Nephron progenitor cell (in vitro differentiated cells): Measurements from ENCODE around the gene TLDC2.

ENCODE experiments used
- DNase-seq: peaks from one replicate; pipeline ENCODE4 v3.0.0; 2021
- H3K27ac Mint-ChIP-seq: 2 replicates; pipeline ENCODE4 v1.8.0; 2021; ENCODE audit warnings: mild to moderate bottlenecking, moderate library complexity, mixed read lengths
- H3K27me3 Mint-ChIP-seq: 2 replicates; pipeline ENCODE4 v1.8.0; 2021; ENCODE audit warnings: mild to moderate bottlenecking, low read depth, mixed read lengths; ENCODE audit not compliant: poor library complexity
- H3K36me3 Mint-ChIP-seq: 2 replicates; pipeline ENCODE4 v1.8.0; 2021; ENCODE audit warnings: low read depth, mixed read lengths
- H3K4me1 Mint-ChIP-seq: 2 replicates; pipeline ENCODE4 v1.8.0; 2021; ENCODE audit warnings: mixed read lengths
- H3K4me3 Mint-ChIP-seq: 2 replicates; pipeline ENCODE4 v1.8.0; 2021; ENCODE audit warnings: mild to moderate bottlenecking, moderate library complexity, mixed read lengths
- H3K9me3 Mint-ChIP-seq: 2 replicates; pipeline ENCODE4 v1.8.0; 2021; ENCODE audit warnings: mild to moderate bottlenecking, moderate library complexity, mixed read lengths
- CTCF ChIP-seq: fragments of 200-600 bp; sonication (generic); IDR thresholded peaks from 2 replicates; pipeline ENCODE4 v1.5.0; 2021; ENCODE audit warnings: antibody characterized with exemption

The TLDC2 gene

DNA sequence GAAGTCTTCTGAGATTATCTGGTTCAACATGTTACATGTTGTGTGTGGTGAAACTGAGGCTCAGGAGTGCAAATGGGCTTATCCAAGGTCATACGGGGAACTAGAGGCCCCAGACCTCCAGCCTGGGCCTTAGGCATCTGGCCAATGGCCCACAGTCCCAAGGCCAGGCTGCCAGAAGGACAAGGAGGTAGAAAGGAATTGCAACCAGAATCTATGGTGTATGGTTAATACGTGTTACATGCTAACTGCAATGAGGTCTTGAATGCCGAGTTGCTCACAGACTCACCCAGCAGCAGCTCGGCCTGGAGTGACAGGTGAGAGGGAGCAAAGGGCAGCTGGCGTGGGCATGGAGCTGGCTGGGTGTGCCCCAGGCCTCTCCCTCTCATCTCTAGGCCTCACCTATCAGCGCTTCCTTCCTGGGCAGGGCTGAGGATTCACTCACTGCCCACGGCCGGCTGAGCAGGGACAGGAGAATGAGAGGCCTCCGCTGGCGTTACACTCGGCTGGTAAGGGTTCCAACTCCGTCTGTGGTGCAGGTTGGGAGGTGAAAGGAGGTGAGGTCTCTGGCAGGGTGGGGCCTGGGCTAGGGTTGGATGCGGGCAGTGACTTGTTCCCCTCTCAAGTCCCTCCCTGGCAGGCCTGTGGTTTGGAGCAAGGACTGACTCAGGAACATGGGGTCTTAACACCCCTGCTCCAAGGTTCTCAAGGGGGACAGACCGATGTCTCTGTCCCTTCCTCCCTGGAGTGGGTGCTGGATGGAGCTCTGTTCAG lies at the start of gene TLDC2:
TLDC2 (plus strand) TSS at position 437 of the 771 bp plus-strand sequence; CDS start at position 474, 37 bp downstream.
- Mint-ChIP-seq H3K36me3 (no peaks in the 10 kb centered on the region), H3K27me3 (peaks cover 23% of the 10 kb centered on the region), H3K9me3 (no peaks in the 10 kb centered on the region), H3K4me1 (peaks cover 19% of the 10 kb centered on the region), H3K27ac (no peak within 1 kb of the TSS), H3K4me3 (no peak within 1 kb of the TSS)
- no peak for TF ChIP-seq CTCF
- no peak for DNase-seq

DNA sequence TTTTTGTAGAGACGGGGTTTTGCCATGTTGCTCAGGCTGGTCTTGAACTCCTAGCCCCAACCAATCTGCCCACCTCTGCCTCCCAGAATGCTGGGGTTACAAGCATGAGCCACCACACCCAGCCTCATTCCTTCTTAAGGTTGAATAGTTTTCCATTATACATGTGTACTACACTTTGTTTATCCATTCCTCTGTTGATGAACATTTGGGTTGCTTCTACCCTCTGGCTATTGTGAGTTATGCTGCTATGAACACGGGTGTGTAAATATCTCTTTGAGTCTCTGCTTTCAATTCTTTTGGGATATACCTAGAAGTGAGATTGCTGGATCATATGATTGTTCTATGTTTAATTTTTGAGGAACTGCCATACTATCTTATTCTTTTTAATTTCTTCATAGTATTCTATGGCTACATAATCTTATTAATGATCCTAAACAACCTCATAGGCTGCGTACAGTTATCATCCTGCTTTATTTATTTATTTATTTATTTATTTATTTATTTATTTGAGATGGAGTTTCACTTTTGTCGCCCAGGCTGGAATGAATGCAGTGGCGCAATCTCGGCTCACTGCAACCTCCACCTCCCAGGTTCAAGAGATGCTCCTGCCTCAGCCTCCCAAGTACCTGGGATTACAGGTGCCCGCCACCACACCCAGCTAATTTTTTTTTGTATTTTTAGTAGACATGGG lies 49.2 kb upstream of the TLDC2 start:
- H3K4me1 Mint-ChIP-seq: peaks cover 18% of the 10 kb centered on the region
- H3K36me3 Mint-ChIP-seq: peaks cover 52% of the 10 kb centered on the region
- TF ChIP-seq CTCF: no peak
- H3K9me3 Mint-ChIP-seq: no peaks in the 10 kb centered on the region
- DNase-seq: no peak
- peaks cover 5% of the 10 kb centered on the region for H3K27me3 Mint-ChIP-seq
- H3K27ac Mint-ChIP-seq: no peak overlapping the region
- no peak overlapping the region for H3K4me3 Mint-ChIP-seq

DNA sequence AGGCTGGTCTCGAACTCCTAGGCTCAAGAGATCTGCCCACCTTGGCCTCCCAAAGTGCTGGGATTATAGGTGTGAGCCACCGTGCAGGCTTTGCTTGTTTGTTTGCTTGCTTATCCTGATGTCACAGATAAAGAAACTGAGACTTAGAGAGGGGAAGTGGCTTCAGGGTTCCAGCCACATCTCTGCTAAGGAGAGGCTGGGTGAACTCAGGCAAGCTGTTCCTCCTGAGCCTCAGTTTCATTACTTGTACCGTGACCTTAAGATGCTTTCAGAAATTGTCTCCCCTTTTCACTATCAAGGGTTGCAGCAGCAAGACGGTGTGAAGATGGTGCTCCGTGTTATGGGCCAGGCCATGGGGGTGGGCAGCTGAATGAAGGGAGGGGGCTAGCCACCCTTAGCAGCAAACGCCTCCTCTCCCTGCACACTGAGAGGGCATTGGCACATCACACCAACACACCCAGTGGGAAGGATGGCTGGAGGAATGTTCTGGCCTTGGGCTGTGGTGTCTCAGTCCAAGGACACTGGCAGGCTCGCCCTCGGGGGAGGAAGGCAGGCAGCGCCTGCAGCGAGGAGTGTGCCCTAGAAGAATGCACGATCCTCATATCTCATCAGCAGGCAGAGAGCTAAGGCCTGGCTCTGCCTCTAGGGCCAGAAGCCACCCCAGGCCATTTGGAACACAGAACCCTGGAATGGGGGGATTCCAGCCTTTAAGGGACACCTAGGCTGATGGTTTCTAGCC lies 48.2 kb upstream of the TLDC2 start:
- Mint-ChIP-seq H3K4me1 (peaks cover 28% of the 10 kb centered on the region), H3K27me3 (peaks cover 2% of the 10 kb centered on the region), H3K36me3 (peaks cover 61% of the 10 kb centered on the region), H3K27ac (no peak overlapping the region), H3K9me3 (no peaks in the 10 kb centered on the region), H3K4me3 (no peak overlapping the region)
- no peak for DNase-seq
- no peak for TF ChIP-seq CTCF

GRCh38 chr20:36830791-36831691 lies 44.9 kb upstream of the TLDC2 start:
- no peak for DNase-seq

More at GRCh38 chr20:36830791-36831691, 44.9 kb upstream of the TLDC2 start:
- peak overlapping the region; percentile 60 for H3K27ac Mint-ChIP-seq
- H3K9me3 Mint-ChIP-seq: no peaks in the 10 kb centered on the region
- no peak for TF ChIP-seq CTCF
- H3K4me3 Mint-ChIP-seq: no peak overlapping the region
- H3K4me1 Mint-ChIP-seq: peaks cover 57% of the 10 kb centered on the region
- peaks cover 37% of the 10 kb centered on the region for H3K36me3 Mint-ChIP-seq
- peaks cover 2% of the 10 kb centered on the region for H3K27me3 Mint-ChIP-seq
